GM12875 (cell line): ENCODE measurements around the gene UBE2A.

Experiments used
- H3K4me3 ChIP-seq: one replicate; pipeline ENCODE4 v1.5.1; 2011; ENCODE audit warnings: low read depth, low read length, control low read depth
- CTCF ChIP-seq: IDR thresholded peaks from 2 replicates; pipeline ENCODE4 v1.5.1; 2011; ENCODE audit warnings: low read depth, mild to moderate bottlenecking, control low read depth, inconsistent platforms, low read length, moderate library complexity, borderline replicate concordance; ENCODE audit not compliant: insufficient read depth

UBE2A gene

GRCh38 chrX:119574394-119575266 is at the start of gene UBE2A:
Gene UBE2A (plus strand): TSS chrX:119574563. CDS start chrX:119574712, 149 bp downstream.
- TF ChIP-seq CTCF: no peak
- peak within 1 kb of the TSS; percentile 77 for H3K4me3 ChIP-seq

GRCh38 chrX:119529345-119530276 is 44.8 kb upstream of the UBE2A start:
- no peak for TF ChIP-seq CTCF

GRCh38 chrX:119537487-119537886 is 36.9 kb upstream of the UBE2A start:
- TF ChIP-seq CTCF: no peak
- H3K4me3 ChIP-seq: no peak overlapping the region

More at GRCh38 chrX:119529345-119530276, 44.8 kb upstream of the UBE2A start:
- H3K4me3 ChIP-seq: no peak overlapping the region

DNA sequence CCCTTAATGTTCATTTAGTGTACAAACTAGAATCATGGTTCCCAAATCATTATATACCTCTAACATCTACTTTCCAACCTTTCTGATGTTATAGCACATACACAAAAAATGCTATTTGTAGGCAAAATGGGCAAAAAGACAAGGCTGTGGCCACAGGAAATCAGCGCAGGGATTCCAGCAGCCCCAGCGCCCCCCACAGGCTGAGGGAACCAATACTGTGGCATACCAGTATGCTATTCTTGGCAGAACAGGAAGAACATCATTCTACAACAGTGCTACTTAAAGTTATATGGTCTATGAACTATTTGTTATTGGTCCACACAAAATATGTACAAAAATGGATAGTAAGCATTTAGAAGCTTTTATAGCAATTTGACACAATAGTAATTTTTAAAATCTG is 34.5 kb upstream of the UBE2A start:
- 0 out of 2 replicates have a peak, but pooled peaks have one; percentile 22 for TF ChIP-seq CTCF
- no peak overlapping the region for H3K4me3 ChIP-seq

- no peak overlapping the region for H3K4me3 ChIP-seq
- no peak for TF ChIP-seq CTCF
Measured at GRCh38 chrX:119541188-119541587, 33.2 kb upstream of the UBE2A start.

- TF ChIP-seq CTCF: no peak
- no peak overlapping the region for H3K4me3 ChIP-seq
Measured at GRCh38 chrX:119549327-119550016, 24.9 kb upstream of the UBE2A start.
